Hindlimb muscle (tissue), 1 donor: ENCODE data around the gene ELOF1. TPM values are rescaled to one million over a fixed set of nuclear protein-coding genes. Genes with fewer than 3 reads are reported as not detected.
A peak's percentile ranks its signal among the peaks of the same experiment; 100 is the strongest.
"Not testable (repeated sequence)": the region's sequence is repeated elsewhere in the genome, so short reads cannot be mapped to it uniquely, and the experiment has no call there.

Experiments
- DNase-seq: peaks from one replicate; pipeline ENCODE4 v3.0.0-alpha.2; 2013
- polyA plus RNA-seq: library from polyadenylated mRNA; unstranded; fragments of 120-200 nt; gene quantifications from one replicate; pipeline ENCODE4 v1.2.1, GENCODE V29; 2013; ENCODE audit not compliant: insufficient read length

Gene ELOF1
- polyA plus RNA-seq, 1 donor: 35.6 TPM

DNA sequence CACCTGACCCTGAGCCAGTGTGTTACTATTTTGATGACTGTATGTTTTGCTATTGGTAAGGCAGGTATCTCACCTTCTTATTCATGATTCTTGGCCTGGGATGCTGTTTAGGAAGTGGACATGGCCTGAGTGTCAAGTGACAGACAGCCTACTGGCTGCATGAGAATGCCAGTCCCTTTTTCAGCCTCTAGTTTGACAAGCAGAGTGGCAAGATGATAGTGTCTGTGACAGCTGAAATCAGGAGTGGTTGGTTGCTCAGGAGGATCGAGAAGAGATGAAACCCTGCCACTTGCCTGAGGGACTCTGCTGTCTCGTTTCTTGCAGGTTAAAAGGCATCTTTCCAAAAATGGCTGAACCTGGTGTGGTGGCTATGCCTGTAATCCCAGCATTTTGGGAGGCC lies 7.1 kb upstream of the ELOF1 start:
- DNase-seq: no peak

DNA sequence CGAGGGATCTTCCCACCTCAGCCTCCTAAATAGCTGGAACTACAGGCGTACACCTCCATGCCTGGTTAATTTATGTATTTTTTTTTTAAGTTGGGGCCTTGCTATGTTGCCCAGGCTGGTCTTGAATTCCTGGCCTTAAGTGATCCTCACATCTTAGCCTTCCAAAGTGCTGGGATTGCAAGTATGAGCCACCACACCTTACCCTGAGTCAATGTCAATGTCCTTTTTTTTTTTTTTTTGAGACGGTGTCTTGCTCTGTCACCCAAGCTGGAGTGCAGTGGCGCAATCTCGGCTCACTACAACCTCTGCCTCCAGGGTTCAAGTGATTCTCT lies 6.6 kb upstream of the ELOF1 start:
- DNase-seq: not testable (repeated sequence)

DNA sequence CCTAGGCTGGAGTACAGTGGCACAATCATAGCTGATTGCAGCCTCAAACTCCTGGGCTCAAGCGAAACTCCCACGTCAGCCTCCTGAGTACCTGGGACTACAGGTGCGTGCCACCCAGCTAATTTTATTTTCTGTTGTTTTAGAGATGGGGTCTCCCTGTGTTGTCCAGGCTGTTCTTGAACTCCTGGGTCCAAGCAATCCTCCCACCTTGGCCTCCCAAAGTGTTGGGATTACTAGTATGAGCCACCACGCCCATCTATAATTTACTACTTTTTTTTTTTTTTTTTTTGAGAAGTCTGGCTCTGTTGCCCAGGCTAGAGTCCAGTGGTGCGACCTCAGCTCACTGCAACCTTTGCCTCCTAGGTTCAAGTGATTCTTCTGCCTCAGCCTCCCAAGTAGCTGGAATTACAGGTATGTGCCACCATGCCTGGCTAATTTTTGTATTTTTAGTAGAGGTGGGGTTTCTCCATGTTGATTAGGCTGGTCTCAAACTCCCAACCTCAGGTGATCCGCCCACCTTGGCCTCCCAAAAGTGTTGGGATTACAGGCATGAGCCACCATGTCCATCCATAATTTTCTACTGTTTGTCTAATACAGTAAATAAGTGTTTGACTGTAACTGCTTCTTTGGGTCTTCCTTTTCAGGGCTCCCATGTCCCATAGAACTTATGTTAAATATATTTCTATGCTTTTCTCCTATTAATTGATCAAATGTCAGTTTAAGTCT lies 5.2 kb upstream of the ELOF1 start:
- DNase-seq: not testable (repeated sequence)

DNA sequence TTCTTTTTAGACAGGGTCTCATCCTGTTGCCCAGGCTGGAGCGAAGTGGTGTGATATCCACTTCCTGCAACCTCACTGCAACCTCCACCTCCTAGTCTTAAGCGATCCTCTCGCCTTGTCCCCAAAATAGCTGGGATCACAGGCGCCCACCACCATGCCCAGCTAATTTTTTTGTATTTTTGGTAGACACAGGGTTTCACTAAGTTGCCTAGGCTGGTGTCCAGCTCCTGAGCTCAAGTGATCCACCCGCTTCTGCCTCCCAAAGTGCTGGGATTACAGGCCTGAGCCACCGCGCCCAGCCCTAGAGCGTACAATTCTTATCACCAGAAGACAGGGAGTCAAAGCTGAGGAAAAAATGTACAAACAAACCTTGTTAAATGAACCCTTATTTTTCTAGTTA lies 4.5 kb upstream of the ELOF1 start:
- no peak for DNase-seq

DNA sequence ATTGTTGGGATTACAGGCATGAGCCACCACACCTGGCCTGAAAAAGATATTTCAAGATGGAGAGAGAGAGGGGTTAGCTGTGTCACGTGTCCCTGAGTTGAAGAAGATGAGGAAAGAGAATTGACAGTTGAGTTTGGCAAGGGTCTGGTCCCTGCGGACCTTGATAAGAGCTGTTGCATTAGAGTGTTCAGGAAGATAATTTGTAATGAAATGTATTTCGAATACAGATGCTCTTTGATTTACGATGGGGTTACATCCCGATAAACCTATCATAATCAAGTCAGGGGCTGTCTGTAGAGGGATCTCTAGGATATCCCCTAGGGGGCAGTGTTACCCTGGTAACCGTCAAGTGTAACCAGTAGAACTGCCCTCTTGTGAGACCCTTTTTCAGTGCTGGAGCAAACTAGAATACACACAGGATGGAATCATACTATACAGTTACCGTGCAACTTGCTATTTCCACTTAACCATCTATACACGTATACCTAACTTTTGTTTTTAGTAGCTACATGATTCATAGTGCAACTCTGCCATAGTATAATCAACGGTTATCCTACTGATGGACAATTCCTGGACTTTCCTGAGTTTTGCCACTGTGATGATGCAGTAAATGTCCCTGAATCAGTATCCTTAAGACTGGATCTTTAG lies 1.5 kb upstream of the ELOF1 start:
- no peak for DNase-seq

DNA sequence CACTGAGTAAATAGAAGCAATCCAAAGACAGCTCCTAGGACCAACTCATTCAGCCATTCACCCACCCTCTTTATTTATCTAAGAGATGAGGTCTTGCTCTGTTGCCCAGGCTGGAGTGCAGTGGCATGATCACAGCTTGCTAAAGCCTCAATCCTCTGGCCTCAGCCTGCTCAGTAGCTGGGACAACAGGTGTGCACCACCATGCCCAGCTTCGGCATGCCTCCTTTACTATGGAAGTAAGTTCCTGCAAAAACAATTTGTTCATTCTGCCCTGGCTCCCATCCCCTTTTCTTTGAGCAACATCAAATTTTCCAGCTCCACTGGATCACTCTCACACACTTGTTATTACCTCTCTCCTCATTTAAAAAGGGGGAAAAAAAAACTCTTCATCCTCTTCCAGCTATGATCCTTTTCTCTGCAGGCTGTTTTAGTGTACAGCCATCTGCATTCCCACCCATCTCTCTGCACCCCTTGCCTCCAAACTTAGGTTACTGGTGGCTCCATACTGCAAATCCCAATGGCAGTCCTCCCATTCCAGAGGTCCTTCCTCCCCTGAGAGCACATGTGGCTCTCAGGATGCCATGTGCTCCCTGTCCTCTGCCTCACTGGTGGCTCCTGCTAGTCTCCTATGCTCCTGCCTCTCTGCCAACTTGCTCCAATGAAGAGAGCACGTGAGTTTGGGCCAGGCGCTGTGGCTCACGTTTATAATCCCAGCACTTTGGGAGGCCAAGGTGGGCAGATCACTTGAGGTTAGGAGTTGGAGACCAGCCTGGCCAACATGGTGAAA lies 2.2 kb downstream of the ELOF1 start:
- no peak for DNase-seq

DNA sequence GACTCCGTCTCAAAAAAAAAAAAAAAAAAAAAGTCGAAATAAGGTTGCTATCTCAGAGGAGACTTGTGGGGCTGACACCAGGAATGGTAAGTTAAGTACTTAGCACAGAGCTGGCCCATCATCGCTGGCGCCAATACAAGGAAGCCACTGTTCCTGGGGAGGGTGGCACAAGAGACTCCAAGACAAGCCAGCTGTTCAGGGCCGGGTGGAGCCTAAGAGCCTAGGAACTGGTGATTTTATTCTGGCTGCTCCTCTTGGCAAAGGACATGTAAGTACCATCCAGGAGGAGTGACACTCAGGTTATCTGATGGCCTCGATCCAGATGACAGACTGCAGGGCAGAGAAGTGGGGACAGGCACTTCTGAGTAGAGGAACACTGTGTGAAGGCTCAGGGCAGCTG lies 3.8 kb downstream of the ELOF1 start:
- DNase-seq: no peak

DNA sequence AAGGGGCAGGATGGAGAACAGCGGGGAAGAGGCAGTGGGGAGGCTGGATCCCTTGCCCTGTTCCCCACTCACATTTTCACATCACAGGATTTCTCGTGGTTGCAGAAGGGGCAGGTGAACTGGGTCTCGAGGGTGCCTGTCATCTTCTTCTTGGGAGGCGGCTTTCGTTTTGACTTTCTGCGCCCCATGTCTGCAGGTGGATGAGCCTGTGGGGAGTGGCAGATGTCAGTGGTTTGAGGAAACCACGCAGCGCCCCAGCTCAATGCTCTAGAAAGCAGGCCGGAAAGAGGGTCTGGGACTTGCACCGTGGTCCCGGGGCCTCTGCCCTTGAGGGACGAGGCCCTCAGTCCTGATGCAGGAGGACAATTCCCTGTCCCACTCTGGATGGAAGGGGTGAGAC lies 4.9 kb downstream of the ELOF1 start:
- no peak for DNase-seq

DNA sequence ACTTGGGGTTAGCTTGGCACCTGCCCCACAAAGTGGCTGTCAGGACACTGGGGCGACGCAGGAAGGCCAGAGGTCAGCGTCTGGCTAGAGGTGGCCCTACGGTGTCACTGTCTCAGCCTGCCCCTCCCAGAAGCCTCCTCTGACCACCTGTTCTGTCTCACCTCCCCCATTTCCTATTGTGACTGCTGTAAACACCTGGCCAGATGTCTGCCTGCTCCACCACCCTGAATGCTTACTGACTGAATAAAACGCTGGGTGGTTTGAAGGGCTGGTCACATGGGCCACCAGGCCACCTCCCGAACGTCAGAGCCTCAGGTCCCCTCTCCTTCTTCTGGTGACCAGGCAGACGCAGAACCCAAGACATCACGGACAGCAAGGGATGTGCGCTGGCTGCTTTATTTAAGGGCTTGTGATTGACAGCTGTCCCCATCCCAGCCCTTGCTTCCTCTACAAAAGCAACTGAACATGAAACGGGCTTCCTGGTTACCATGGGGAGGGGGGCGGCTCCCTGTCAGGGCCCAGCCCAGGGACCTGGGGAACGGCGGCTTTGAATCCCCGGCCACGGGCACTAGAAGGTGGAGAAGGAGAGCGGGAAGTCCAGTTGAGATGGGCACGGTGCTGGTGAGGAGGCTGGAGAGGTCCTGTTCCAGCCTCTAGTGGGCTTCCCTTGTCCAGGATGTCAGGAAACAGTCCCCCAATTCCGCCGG lies 6.2 kb downstream of the ELOF1 start:
- no peak for DNase-seq

DNA sequence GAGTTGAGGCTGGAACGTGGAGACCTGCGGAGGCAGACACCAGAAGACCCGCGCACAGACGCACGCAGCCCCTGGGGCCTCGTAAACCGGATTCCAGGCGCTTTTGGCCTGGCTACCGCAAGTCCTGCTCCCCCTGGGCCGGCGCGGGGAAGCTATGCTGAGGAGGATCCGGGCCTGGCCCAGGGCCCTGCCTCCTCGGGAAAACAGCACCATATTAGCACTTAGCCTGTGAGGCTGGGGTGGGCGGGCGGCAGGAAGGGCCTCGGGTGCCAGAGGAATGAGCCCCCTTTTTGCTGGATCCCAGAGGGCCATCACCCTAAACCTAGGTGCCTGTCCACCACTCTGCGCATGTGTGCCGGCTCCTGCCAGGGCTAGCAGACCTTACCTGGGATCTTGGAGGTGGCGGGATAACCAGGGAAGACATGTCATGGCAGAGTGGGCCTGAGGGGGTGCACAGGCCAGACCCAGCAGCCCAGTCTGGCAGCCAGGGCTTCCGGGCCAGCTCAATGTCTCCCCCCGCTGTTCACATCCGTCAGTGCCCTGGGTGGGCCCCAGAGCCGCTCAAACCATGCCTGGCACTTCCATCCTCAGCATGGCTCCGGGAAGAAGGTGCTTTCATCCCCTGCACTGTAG lies 7.3 kb downstream of the ELOF1 start:
- no peak for DNase-seq

DNA sequence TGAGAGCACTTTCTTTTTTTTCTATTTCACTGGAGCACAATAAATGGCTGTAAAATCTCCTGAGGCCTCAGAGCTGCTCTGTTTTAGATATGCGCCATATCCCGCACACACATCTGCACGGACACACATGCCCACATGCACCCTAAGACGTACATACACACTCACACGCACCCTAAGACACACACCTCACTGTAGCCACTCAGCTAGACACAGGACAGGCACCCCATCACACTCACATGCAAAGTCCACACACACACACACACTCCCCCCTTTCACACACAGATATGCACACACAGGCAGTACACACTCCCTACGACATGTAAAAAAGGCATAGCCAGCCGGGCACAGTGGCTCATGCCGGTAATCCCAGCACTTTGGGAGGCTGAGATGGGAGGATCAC lies 8.8 kb downstream of the ELOF1 start:
- no peak for DNase-seq

DNA sequence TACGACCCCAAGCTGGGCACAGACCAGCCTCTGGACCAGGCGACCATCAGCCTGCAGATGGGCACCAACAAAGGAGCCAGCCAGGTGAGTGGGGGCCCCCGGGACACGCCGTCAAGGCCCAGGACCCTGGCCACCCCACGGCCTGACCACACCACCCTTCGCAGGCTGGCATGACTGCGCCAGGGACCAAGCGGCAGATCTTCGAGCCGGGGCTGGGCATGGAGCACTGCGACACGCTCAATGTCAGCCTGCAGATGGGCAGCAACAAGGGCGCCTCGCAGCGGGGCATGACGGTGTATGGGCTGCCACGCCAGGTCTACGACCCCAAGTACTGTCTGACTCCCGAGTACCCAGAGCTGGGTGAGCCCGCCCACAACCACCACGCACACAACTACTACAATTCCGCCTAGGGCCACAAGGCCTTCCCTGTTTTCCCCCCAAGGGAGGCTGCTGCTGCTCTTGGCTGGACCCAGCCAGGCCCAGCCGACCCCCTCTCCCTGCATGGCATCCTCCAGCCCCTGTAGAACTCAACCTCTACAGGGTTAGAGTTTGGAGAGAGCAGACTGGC lies 9.6 kb downstream of the ELOF1 start:
- DNase-seq: no peak

DNA sequence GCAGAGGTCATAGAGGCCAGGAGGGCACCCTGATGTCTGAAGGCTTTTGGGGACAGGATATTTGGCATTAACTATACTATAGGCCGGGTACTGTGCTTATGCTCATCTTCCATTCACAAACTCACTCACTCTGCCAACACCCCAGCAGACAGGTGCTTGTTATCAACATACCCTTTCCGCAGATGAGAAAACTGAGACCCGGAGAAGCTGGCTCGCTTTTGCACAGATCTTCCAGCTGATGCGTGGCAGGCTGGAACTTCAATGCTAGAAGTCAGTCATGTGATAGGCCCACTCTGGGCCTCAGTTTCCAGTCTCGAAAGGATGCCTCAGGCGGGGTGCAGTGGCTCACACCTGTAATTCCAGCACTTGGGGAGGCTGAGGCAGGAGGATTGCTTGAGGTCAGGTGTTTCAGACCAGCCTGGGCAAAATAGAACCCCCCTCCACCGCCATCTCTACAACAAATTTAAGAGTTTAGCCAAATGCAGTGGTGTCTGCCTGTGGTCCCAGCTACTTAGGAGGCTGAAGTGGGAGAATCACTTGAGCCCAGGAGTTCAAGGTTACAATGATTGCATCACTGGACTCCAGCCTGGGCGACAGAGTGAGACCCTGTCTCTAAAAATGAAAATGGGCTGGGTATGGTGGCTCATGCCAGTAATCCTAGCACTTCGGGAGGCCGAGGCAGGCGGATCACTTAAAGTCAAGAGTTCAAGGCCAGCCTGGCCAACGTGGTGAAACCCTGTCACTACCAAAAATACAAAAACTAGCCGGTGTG lies 10.9 kb downstream of the ELOF1 start:
- DNase-seq: no peak

DNA sequence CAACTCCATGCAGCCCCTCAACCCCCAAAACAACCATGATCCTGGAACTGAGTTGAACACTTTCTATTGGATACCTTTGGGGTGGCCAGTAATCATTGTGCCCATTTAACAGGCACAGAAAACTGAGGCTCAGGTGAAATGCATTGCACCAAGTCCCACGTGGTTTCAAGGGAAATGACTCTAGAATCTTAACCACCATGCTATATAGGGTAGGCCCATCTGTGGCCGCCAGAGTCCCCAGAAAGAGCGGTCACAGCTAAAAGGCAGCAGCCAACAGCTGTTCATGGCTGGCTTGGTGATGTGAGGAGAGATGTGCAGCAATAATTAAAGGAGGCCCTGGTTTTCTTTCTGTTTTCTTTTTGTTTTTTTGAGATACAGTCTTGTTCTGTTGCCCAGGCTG lies 17.8 kb downstream of the ELOF1 start:
- no peak for DNase-seq

DNA sequence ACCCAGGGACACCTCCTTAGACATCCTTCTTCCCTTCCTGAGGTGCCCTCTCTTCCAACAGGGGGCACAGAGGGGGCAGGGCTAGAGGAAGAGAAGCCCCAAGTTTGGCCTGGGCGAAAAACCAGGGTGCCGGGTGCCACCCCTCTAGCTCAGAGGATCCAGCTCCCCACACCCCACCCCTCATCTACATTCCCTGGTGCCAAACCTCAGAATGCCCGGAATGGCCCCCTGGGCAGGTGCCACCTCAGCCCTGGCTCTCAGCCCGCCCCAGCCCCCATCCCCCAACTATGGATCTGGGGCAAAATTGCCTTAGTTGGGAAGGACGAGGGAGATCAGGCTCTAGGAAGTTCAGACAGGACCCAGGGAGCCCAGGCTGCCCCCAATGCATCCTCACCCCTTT lies 18.4 kb downstream of the ELOF1 start:
- no peak for DNase-seq

DNA sequence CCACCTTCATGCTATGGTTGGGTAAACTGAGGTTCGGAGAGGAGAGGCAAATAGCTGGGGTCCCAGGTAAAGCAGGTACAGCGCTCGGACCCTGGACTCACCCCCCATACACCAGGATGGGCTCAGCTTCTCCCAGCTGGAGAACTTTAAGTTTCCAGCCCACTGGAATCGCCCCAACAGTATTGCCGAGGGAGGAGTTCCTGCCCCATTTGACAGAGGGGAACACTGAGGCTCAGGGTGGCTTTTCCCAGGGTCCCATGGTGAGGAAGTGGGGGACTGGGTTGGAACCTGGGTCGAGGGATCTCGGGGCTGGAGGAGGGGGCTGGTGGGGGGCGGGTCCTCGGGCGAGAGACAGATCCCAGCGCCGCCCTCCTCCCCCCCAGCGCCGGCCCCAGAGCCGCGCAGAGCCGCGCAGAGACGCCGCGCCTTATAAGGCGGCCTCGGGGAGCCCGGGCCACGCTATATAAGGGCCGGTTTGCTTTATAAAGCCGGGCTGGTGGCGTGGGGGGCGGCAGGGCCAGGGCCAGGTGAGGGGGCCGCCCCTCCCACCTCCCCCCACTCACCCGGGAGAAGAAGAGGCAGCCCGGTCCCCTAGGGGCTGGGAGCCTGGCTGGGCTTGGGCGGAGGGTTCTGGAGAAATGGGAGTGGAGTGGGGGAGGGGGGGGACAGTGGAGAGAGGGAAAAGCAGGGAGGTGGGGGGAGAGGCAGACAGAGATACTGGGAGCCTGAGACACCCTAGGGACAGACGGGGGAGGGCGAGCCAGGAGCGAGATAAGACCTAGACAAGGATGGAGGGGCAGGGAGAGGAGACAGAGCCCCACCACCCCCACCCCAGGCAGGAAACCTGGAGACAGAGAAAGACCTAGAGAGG lies 19.3 kb downstream of the ELOF1 start:
- no peak for DNase-seq

DNA sequence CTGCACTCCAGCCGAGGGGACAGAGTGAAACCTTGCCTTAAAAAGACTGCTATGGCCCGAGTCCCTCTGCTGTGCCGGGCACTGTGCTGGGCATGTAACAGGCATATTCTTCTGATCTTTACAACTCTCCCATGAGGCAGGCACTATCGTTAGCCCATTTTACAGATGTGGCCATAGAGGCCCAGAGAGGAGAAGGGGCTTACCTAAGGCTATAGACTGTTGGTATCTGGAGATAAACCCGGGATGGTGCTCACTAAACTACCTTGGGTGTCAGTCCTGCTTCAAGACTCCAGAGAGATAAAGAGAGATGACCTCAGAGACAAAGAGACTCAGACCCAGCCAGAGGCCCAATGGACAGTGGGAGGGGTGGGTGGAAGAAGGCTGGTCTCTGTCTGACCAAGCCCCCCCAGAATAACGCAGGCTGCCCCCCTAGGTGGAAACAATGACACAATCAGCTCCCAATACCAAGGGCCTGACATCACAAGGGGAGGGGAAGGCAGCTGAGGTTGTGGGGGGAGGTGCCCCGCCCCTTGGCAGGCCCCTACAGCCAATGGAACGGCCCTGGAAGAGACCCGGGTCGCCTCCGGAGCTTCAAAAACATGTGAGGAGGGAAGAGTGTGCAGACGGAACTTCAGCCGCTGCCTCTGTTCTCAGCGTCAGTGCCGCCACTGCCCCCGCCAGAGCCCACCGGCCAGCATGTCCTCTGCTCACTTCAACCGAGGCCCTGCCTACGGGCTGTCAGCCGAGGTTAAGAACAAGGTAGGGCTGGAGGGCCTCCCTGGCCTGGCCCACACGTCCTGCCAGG lies 20.6 kb downstream of the ELOF1 start, which contains the start of gene CNN1:
Gene CNN1, plus strand, starts transcription at position 620 of the 805 bp plus-strand sequence. Its CDS starts 77 bp downstream, at position 697.
- DNase-seq: peak; percentile 73

DNA sequence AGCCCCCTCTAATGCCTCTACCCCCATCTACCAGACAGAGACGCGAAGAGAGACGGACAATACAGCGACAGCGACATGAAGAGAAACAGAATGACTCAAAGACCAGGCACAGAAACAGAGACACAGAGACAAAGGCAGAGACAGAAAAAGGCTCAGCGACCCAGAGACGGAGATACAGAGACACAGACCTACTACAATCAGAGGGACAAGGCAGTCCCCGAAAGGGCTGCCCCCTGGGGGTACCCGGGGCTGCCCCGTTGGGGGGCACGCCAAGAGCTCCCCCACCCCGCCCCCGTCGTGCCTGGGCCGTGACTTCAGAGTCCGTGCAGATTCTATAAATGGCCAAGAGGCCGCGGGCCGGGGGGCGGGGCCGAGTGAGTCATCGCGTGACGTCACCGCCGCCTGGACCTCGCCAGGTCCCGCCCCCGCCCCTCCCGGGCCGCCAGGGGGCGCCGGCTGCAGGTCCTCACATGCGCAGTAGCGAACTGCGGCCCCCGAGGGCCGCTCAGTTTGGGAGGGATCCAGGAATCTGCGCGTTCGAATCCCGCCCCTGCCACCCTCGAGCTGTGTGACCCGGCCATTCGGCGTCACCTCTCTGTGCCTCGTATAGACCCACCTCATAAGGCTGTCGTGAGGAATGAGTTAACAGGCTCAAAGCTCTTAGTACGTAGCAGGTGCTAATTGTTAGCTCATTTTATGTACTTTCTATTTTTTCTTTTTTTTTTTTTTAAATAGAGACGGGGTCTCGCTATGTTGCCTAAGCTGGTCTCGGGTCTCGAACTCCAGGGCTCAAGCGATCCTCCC lies 23.0 kb downstream of the ELOF1 start:
- DNase-seq: peak; percentile 81

DNA sequence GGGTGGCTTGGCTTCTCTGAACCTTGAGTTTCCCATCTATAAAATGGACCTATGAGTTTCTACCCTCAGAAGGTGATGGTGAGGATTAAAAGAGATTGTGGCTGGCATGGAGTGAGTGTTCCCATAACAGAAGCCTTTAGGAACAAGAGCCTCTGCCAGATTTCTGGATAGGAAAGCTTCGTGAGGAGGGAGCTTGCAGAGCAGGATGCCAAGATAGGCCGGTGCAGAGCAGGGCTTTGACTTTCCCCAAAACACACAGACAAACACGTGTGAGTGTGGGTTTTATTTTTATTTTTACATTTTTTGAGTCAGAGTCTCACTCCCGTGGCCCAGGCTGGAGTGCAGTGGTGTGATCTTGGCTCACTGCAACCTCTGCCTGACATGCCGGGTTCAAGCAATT lies 24.1 kb downstream of the ELOF1 start:
- DNase-seq: no peak
